ENCODE data around the gene SPA17. TPM values are rescaled to one million over a fixed set of nuclear protein-coding genes. Genes with fewer than 3 reads are reported as not detected.

SPA17 gene
- total RNA-seq, 1 experiment from 2014 or later = 3.8 TPM

DNA sequence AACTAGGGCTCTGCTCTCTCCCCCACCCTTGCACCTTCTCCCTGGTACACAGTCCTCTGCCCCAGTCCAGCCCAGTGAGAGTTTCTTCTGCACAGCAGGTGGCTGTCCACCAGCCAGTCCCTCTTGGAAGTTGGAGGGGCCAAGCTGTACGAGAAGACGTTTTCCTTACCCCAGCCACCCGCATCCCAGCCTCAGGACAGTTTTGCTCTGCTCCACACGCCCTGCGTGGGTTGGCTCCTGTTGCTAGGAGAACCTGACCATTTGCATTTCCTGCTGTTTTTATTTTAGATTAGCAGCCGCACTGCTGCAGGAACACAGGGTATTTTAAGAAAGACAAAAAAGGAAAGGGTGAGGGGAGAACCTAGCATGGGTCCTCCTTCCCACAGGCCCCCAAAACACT lies 48.5 kb downstream of the SPA17 start:
- H3K4me1 Mint-ChIP-seq = peaks cover 66% of the 10 kb centered on the region

More for the DNA sequence above, 48.5 kb downstream of the SPA17 start:
- Mint-ChIP-seq H3K9me3 (no peaks in the 10 kb centered on the region), H3K27ac (no peak overlapping the region), H3K4me3 (no peak overlapping the region), H3K27me3 (ENCODE audit: low read depth) (peaks cover 88% of the 10 kb centered on the region), H3K36me3 (no peaks in the 10 kb centered on the region)
- no peak for DNase-seq (ENCODE audit: low spot score)
- TF ChIP-seq NFATC4 (CRISPR knock-in tag; IDR thresholded peaks at IDR 0.05) = no peak
- TF ChIP-seq, protein P1, sequence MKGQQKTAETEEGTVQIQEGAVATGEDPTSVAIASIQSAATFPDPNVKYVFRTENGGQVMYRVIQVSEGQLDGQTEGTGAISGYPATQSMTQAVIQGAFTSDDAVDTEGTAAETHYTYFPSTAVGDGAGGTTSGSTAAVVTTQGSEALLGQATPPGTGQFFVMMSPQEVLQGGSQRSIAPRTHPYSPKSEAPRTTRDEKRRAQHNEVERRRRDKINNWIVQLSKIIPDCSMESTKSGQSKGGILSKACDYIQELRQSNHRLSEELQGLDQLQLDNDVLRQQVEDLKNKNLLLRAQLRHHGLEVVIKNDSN (CRISPR knock-in tag; IDR thresholded peaks at IDR 0.05) = no peak
- no peak for TF ChIP-seq E2F4 (CRISPR knock-in tag; IDR thresholded peaks at IDR 0.05; ENCODE audit: borderline replicate concordance, low read depth)
- no peak for TF ChIP-seq ZNF219 (CRISPR knock-in tag; IDR thresholded peaks at IDR 0.05; ENCODE audit: borderline replicate concordance)
- TF ChIP-seq ERG (CRISPR knock-in tag; IDR thresholded peaks at IDR 0.05) = no peak
- no peak for TF ChIP-seq GRHL2 (CRISPR knock-in tag; IDR thresholded peaks at IDR 0.05; ENCODE audit: insufficient replicate concordance, severe bottlenecking)
- no peak for TF ChIP-seq ZNF423 (CRISPR knock-in tag; IDR thresholded peaks at IDR 0.05)
- TF ChIP-seq TP53 (CRISPR knock-in tag; IDR thresholded peaks at IDR 0.05) = no peak
- no peak for TF ChIP-seq SMAD3 (CRISPR knock-in tag; IDR thresholded peaks at IDR 0.05; ENCODE audit: borderline replicate concordance)
- no peak for TF ChIP-seq TEAD4 (CRISPR knock-in tag; IDR thresholded peaks at IDR 0.05)
- TF ChIP-seq ZNF396 (CRISPR knock-in tag; IDR thresholded peaks at IDR 0.05; ENCODE audit: borderline replicate concordance) = no peak
- TF ChIP-seq CREM (CRISPR knock-in tag; IDR thresholded peaks at IDR 0.05) = no peak
- no peak for TF ChIP-seq STAT6 (CRISPR knock-in tag; conservative IDR thresholded peaks at IDR 0.05; ENCODE audit: low read depth)
- TF ChIP-seq ZNF138 (CRISPR knock-in tag; conservative IDR thresholded peaks at IDR 0.05) = no peak
- TF ChIP-seq MAX (CRISPR knock-in tag; IDR thresholded peaks at IDR 0.05) = no peak
- TF ChIP-seq SMAD4 (CRISPR knock-in tag; IDR thresholded peaks at IDR 0.05) = no peak
- TF ChIP-seq, protein P2, sequence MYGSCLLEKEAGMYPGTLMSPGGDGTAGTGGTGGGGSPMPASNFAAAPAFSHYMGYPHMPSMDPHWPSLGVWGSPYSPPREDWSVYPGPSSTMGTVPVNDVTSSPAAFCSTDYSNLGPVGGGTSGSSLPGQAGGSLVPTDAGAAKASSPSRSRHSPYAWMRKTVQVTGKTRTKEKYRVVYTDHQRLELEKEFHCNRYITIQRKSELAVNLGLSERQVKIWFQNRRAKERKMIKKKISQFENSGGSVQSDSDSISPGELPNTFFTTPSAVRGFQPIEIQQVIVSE (CRISPR knock-in tag; IDR thresholded peaks at IDR 0.05; ENCODE audit: borderline replicate concordance) = no peak
- no peak for TF ChIP-seq CREB1 (CRISPR knock-in tag; IDR thresholded peaks at IDR 0.05)
- TF ChIP-seq SOX15 (CRISPR knock-in tag; IDR thresholded peaks at IDR 0.05) = no peak
- CTCF ChIA-PET = no interaction called here
- no peak for ATAC-seq
- POLR2A ChIA-PET = no interaction called here

Data from WTC11 (cell line).